ENCODE data around the gene NGEF. TPM values are rescaled to one million over a fixed set of nuclear protein-coding genes. Genes with fewer than 3 reads are reported as not detected.

NGEF gene
- total and polyA plus RNA-seq, 9 of the 15 experiments (the other 6 are each of a cell fraction or from before 2014, with no cell fraction given) = 0.07 to 0.17 (median 0.09) TPM; not detected in 6

DNA sequence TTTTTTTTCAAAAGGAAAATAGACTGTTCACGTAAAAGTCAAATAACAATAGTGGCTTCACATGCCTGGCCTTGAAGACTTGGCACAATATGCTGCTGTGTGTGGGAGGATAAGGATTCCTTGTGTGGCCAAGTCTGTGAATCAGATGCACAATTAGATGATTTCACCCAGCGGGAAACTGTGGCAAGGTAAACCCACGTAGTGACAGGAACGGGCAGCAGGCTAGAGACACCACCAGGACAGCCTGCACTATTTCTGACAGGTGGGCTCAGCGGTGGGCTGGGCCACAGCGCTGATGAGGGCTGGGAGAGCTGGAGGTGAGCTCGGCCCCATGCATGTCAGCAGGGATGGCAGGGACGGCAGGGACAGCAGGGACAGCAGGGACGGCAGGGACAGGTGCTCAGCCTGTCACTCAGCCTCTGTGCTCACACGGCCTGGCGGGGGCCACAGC, 121.4 kb downstream of the NGEF start:
- Histone ChIP-seq H3K9ac (ENCODE audit: insufficient read depth in 1 of 2, low read depth in 2 of 2, low read length in 2 of 2) (no peak overlapping the region), H3K9me3 (replicated peaks; ENCODE audit: control insufficient read depth, insufficient read depth, low read depth, low read length) (no peaks in the 10 kb centered on the region), H3K27ac (ENCODE audit: extremely low read depth, low read depth, low read length) (no peak overlapping the region), H3K4me3 (no peak overlapping the region), H3K4me1 (replicated peaks in 1 of 2; ENCODE audit: control insufficient read depth in 2 of 2, insufficient read depth in 2 of 2, low read length in 2 of 2) (peaks cover 5 to 11% of the 10 kb centered on the region in 2 experiments; a peak in 3 of 5 replicates), H3K79me2 (ENCODE audit: control insufficient read depth, insufficient read depth, low read length) (no peaks in the 10 kb centered on the region), H3K36me3 (ENCODE audit: control insufficient read depth, insufficient read depth, low read length) (no peaks in the 10 kb centered on the region), H3K9me1 (ENCODE audit: control insufficient read depth, insufficient read depth, low read length) (no peaks in the 10 kb centered on the region), H3K4me2 (ENCODE audit: insufficient read depth, low read length) (no peak overlapping the region), H3K27me3 (ENCODE audit: control insufficient read depth in 2 of 2, insufficient read depth in 2 of 2, low read length in 2 of 2) (peaks cover 0 to 58% of the 10 kb centered on the region in 2 experiments; a peak in 3 of 5 replicates), H4K20me1 (replicated peaks; ENCODE audit: control insufficient read depth, insufficient read depth, low read length) (no peaks in the 10 kb centered on the region), H2AFZ (ENCODE audit: low read depth, low read length) (no peak overlapping the region)
- CTCF ChIA-PET (ENCODE audit: low intra/inter-chr PET ratio) = no interaction called here
- no peak for FAIRE-seq
- POLR2A ChIA-PET = no interaction called here
- in situ Hi-C loops (cut with MboI) = no loop called here
- DNase-seq (ENCODE audit: extremely low read depth in 1 of 4, low spot score in 3 of 4) = no peak
- no TSS peak for BruUV-seq (replicated peaks)
- intact Hi-C loops (cut with micrococcal nuclease) = no loop called here
- TF ChIP-seq, protein P1, sequence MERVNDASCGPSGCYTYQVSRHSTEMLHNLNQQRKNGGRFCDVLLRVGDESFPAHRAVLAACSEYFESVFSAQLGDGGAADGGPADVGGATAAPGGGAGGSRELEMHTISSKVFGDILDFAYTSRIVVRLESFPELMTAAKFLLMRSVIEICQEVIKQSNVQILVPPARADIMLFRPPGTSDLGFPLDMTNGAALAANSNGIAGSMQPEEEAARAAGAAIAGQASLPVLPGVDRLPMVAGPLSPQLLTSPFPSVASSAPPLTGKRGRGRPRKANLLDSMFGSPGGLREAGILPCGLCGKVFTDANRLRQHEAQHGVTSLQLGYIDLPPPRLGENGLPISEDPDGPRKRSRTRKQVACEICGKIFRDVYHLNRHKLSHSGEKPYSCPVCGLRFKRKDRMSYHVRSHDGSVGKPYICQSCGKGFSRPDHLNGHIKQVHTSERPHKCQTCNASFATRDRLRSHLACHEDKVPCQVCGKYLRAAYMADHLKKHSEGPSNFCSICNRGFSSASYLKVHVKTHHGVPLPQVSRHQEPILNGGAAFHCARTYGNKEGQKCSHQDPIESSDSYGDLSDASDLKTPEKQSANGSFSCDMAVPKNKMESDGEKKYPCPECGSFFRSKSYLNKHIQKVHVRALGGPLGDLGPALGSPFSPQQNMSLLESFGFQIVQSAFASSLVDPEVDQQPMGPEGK (CRISPR knock-in tag; IDR thresholded peaks at IDR 0.05; ENCODE audit: borderline replicate concordance) = no peak
- TF ChIP-seq SREBF2 (CRISPR knock-in tag; IDR thresholded peaks at IDR 0.05) (no peak), HNRNPL (IDR thresholded peaks at IDR 0.05; ENCODE audit: low read depth, low read length) (no peak)
- no peak for ATAC-seq
- 19% methylated on average over 7 of the region's 11 CpGs for WGBS (ENCODE audit: insufficient coverage, low coverage, missing lambda C conversion rate)

All from K562 (cell line).